ENCODE measurements around the gene PGAM2. TPM values are rescaled to one million over a fixed set of nuclear protein-coding genes. Genes with fewer than 3 reads are reported as not detected.

The PGAM2 gene
- total RNA-seq, 1 donor from 2014 or later = 2.5 TPM

GRCh38 chr7:44105832-44106231 is 40.5 kb upstream of the PGAM2 start:
- H3K27ac Mint-ChIP-seq = no peak overlapping the region

GRCh38 chr7:44104860-44105771 is 39.7 kb upstream of the PGAM2 start:
- Mint-ChIP-seq H3K4me3 (ENCODE audit: low read depth) (peak overlapping the region; percentile 68), H3K27ac (peak overlapping the region; percentile 3), H3K36me3 (ENCODE audit: insufficient read depth) (no peaks in the 10 kb centered on the region)

More at GRCh38 chr7:44105832-44106231, 40.5 kb upstream of the PGAM2 start:
- no peak for DNase-seq (ENCODE audit: low spot score, unreplicated experiment)
- no peaks in the 10 kb centered on the region for H3K9me3 Mint-ChIP-seq (ENCODE audit: low read depth)
- peak overlapping the region; percentile 68 for H3K4me3 Mint-ChIP-seq (ENCODE audit: low read depth)
- no peak for TF ChIP-seq CTCF (IDR thresholded peaks at IDR 0.05; ENCODE audit: unreplicated experiment)
- peaks cover 23% of the 10 kb centered on the region for H3K27me3 Mint-ChIP-seq
- H3K36me3 Mint-ChIP-seq (ENCODE audit: insufficient read depth) = no peaks in the 10 kb centered on the region
- H3K4me1 Mint-ChIP-seq (ENCODE audit: low read depth) = peaks cover 5% of the 10 kb centered on the region

DNA sequence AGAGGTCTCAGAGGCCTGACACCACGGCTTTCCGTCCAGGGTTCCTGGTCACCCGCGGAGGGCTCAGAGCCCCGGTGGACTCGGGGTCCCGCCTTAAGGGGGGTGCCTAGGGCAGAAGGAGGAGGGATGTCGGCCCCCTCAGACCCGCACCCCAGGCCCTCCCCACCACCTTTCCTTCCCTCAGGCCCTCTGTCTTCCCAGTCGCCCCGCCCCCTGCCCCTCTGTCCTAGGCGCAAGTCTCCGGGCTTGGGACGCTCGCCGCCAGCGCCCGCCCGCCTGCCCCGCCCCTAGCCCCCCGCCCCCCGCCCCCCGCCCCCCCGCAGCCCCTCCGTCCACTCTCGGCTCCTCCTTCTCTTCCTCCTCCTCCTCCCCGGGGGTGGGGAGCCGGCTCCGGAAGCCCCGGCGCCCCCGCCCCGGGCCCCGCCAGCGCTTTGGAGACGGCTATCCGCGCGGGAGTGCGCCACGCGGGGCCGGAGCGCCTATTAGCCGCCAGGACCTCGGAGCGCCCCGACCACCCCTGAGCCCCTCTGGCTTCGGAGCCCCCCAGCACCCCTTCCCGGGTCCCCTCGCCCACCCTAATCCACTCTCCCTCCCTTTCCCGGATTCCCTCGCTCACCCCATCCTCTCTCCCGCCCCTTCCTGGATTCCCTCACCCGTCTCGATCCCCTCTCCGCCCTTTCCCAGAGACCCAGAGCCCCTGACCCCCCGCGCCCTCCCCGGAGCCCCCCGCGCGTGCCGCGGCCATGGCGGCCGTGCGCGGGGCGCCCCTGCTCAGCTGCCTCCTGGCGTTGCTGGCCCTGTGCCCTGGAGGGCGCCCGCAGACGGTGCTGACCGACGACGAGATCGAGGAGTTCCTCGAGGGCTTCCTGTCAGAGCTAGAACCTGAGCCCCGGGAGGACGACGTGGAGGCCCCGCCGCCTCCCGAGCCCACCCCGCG is 38.8 kb upstream of the PGAM2 start, which contains the start of gene AEBP1:
AEBP1 (plus strand) TSS at position 423 of the 937 bp plus-strand sequence; CDS start at position 744, 321 bp downstream.
- Mint-ChIP-seq H3K27me3 (peaks cover 23% of the 10 kb centered on the region), H3K4me3 (ENCODE audit: low read depth) (peak within 1 kb of the TSS; percentile 71)
- no peak for DNase-seq (ENCODE audit: low spot score, unreplicated experiment)

More at GRCh38 chr7:44104860-44105771, 39.7 kb upstream of the PGAM2 start:
- DNase-seq (ENCODE audit: low spot score, unreplicated experiment) = no peak
- H3K4me1 Mint-ChIP-seq (ENCODE audit: low read depth) = peaks cover 5% of the 10 kb centered on the region
- peaks cover 23% of the 10 kb centered on the region for H3K27me3 Mint-ChIP-seq
- H3K9me3 Mint-ChIP-seq (ENCODE audit: low read depth) = no peaks in the 10 kb centered on the region
- TF ChIP-seq CTCF (IDR thresholded peaks at IDR 0.05; ENCODE audit: unreplicated experiment) = no peak

GRCh38 chr7:44103566-44103922 is 38.2 kb upstream of the PGAM2 start:
- TF ChIP-seq CTCF (IDR thresholded peaks at IDR 0.05; ENCODE audit: unreplicated experiment) = no peak
- DNase-seq (ENCODE audit: low spot score, unreplicated experiment) = no peak
- Mint-ChIP-seq H3K9me3 (ENCODE audit: low read depth) (no peaks in the 10 kb centered on the region), H3K36me3 (ENCODE audit: insufficient read depth) (no peaks in the 10 kb centered on the region), H3K27ac (no peak overlapping the region), H3K4me3 (ENCODE audit: low read depth) (peak overlapping the region; percentile 71), H3K27me3 (peaks cover 23% of the 10 kb centered on the region), H3K4me1 (ENCODE audit: low read depth) (peaks cover 5% of the 10 kb centered on the region)

More for the DNA sequence above, 38.8 kb upstream of the PGAM2 start, which contains the start of gene AEBP1:
- peak; percentile 25 for TF ChIP-seq CTCF (IDR thresholded peaks at IDR 0.05; ENCODE audit: unreplicated experiment)
- Mint-ChIP-seq H3K9me3 (ENCODE audit: low read depth) (no peaks in the 10 kb centered on the region), H3K4me1 (ENCODE audit: low read depth) (peaks cover 5% of the 10 kb centered on the region), H3K27ac (no peak within 1 kb of the TSS), H3K36me3 (ENCODE audit: insufficient read depth) (no peaks in the 10 kb centered on the region)
